Neural progenitor cell (in vitro differentiated cells): ENCODE data around the gene HEMK1. TPM values are rescaled to one million over a fixed set of nuclear protein-coding genes. Genes with fewer than 3 reads are reported as not detected.

Experiments
- DNase-seq: peaks from one replicate; pipeline ENCODE4 v3.0.0-alpha.2; 2016; ENCODE audit warnings: low spot score
- H2AFZ ChIP-seq: fragments of 200-600 bp; sonication (generic); replicated peaks from 2 replicates; pipeline ENCODE4 v1.6.1; 2016; ENCODE audit warnings: antibody characterized with exemption
- H3F3A ChIP-seq: fragments of 200-600 bp; sonication (generic); 2 replicates; pipeline ENCODE4 v1.6.1; 2016; ENCODE audit warnings: antibody characterized with exemption, low read depth
- H3K27ac ChIP-seq: fragments of 200-600 bp; sonication (generic); 2 replicates; pipeline ENCODE4 v1.5.1; 2016; ENCODE audit warnings: mild to moderate bottlenecking
- H3K27me3 ChIP-seq: fragments of 200-600 bp; sonication (generic); 2 replicates; pipeline ENCODE4 v1.6.1; 2016; ENCODE audit warnings: mild to moderate bottlenecking, moderate library complexity
- H3K36me3 ChIP-seq: fragments of 200-600 bp; sonication (generic); 2 replicates; pipeline ENCODE4 v1.5.1; 2016
- H3K4me1 ChIP-seq: fragments of 200-600 bp; sonication (generic); 2 replicates; pipeline ENCODE4 v1.6.1; 2016; ENCODE audit warnings: mixed run types
- H3K4me2 ChIP-seq: fragments of 200-600 bp; sonication (generic); 2 replicates; pipeline ENCODE4 v1.6.1; 2016
- H3K4me3 ChIP-seq: fragments of 200-600 bp; sonication (generic); 2 replicates; pipeline ENCODE4 v1.5.1; 2016
- H3K79me2 ChIP-seq: fragments of 200-600 bp; sonication (generic); 2 replicates; pipeline ENCODE4 v1.6.1; 2016; ENCODE audit warnings: low read depth
- H3K9ac ChIP-seq: fragments of 200-600 bp; sonication (generic); 2 replicates; pipeline ENCODE4 v1.6.1; 2016
- H3K9me3 ChIP-seq: fragments of 200-600 bp; sonication (generic); 2 replicates; pipeline ENCODE4 v1.5.1; 2016; ENCODE audit warnings: low read depth
- H4K20me1 ChIP-seq: fragments of 200-600 bp; sonication (generic); 2 replicates; pipeline ENCODE4 v1.6.1; 2016; ENCODE audit warnings: low read depth
- H3K27ac Mint-ChIP-seq: 3 replicates; pipeline ENCODE4 v1.8.0; 2021; ENCODE audit warnings: mixed read lengths
- H3K27me3 Mint-ChIP-seq: 2 replicates; pipeline ENCODE4 v1.8.0; 2022; ENCODE audit warnings: low read depth, mild to moderate bottlenecking, inconsistent platforms, moderate library complexity, mixed read lengths; ENCODE audit not compliant: insufficient read depth
- H3K36me3 Mint-ChIP-seq: 3 replicates; pipeline ENCODE4 v1.8.0; 2021; ENCODE audit warnings: mixed read lengths
- H3K4me1 Mint-ChIP-seq: 3 replicates; pipeline ENCODE4 v1.8.0; 2021; ENCODE audit warnings: mixed read lengths
- H3K4me3 Mint-ChIP-seq: 3 replicates; pipeline ENCODE4 v1.8.0; 2021; ENCODE audit warnings: mild to moderate bottlenecking, moderate library complexity, mixed read lengths
- H3K9me3 Mint-ChIP-seq: 3 replicates; pipeline ENCODE4 v1.8.0; 2020; ENCODE audit warnings: mixed read lengths
- EZH2 ChIP-seq: fragments of 200-600 bp; sonication (generic); IDR thresholded peaks from 2 replicates; pipeline ENCODE4 v1.6.1; 2017; ENCODE audit warnings: antibody characterized with exemption, mild to moderate bottlenecking, moderate library complexity
- EZH2phosphoT487 ChIP-seq: fragments of 200-600 bp; sonication (generic); IDR thresholded peaks from 2 replicates; pipeline ENCODE4 v1.6.1; 2017; ENCODE audit warnings: antibody characterized with exemption
- total RNA-seq: library from RNA; depleted of rRNA; stranded (reverse); fragments of >200 nt; gene quantifications from 2 replicates; pipeline ENCODE4 v1.2.3, GENCODE V29; 2015; ENCODE audit warnings: low replicate concordance
- TF ChIP-seq, protein P1 (sequence below): fragments of 200-600 bp; sonication (generic); IDR thresholded peaks from 2 replicates; pipeline ENCODE4 v1.5.1; 2017; ENCODE audit warnings: antibody characterized with exemption, mild to moderate bottlenecking

The HEMK1 gene
- total RNA-seq, 1 donor from 2014 or later, result 9.3 TPM

- H2AFZ ChIP-seq, result no peak overlapping the region
- DNase-seq, result no peak
- no peak overlapping the region for H3K9ac ChIP-seq
- H3K4me1 ChIP-seq, result no peaks in the 10 kb centered on the region
- H3K4me3 ChIP-seq, result no peak overlapping the region
- no peaks in the 10 kb centered on the region for H3K79me2 ChIP-seq
- no peaks in the 10 kb centered on the region for H4K20me1 ChIP-seq
- no peaks in the 10 kb centered on the region for H3K36me3 ChIP-seq
- no peak overlapping the region for H3K27ac ChIP-seq
- H3K4me1 Mint-ChIP-seq, result peaks cover 9% of the 10 kb centered on the region
- H3K4me2 ChIP-seq, result no peak overlapping the region
- H3K9me3 Mint-ChIP-seq, result no peaks in the 10 kb centered on the region
- no peaks in the 10 kb centered on the region for H3K9me3 ChIP-seq
- no peak for TF ChIP-seq EZH2phosphoT487
- TF ChIP-seq, protein P1, sequence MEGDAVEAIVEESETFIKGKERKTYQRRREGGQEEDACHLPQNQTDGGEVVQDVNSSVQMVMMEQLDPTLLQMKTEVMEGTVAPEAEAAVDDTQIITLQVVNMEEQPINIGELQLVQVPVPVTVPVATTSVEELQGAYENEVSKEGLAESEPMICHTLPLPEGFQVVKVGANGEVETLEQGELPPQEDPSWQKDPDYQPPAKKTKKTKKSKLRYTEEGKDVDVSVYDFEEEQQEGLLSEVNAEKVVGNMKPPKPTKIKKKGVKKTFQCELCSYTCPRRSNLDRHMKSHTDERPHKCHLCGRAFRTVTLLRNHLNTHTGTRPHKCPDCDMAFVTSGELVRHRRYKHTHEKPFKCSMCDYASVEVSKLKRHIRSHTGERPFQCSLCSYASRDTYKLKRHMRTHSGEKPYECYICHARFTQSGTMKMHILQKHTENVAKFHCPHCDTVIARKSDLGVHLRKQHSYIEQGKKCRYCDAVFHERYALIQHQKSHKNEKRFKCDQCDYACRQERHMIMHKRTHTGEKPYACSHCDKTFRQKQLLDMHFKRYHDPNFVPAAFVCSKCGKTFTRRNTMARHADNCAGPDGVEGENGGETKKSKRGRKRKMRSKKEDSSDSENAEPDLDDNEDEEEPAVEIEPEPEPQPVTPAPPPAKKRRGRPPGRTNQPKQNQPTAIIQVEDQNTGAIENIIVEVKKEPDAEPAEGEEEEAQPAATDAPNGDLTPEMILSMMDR, result no peak
- TF ChIP-seq EZH2, result no peak
- no peaks in the 10 kb centered on the region for H3K36me3 Mint-ChIP-seq
- no peaks in the 10 kb centered on the region for H3F3A ChIP-seq
- no peak overlapping the region for H3K27ac Mint-ChIP-seq
- H3K27me3 ChIP-seq, result no peaks in the 10 kb centered on the region
- H3K27me3 Mint-ChIP-seq, result peaks cover 13% of the 10 kb centered on the region
- no peak overlapping the region for H3K4me3 Mint-ChIP-seq
Observed at GRCh38 chr3:50551681-50552435, 17.5 kb upstream of the HEMK1 start.

DNA sequence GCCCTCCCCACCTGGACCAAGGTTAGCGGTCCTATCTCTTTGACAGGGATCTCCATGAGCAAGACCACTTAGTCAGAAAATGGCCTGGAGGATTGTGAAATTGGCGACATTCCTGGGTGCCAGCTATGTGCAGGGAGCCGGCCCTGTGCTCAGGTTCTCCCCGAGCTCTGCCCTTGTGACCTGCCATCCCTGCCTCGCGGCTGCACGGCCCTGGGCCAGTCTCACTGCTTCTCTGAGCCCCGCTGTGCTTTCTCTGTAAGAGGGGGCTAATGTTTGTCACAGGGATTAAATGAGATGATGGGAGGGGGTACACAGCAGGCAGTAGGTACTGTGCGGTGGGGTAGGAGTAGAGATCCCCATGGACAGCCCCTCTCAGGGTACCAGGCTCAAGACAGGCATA, 16.7 kb upstream of the HEMK1 start:
- Histone ChIP-seq H3K4me2 (no peak overlapping the region), H3K9me3 (no peaks in the 10 kb centered on the region), H2AFZ (no peak overlapping the region), H3K27ac (no peak overlapping the region), H3K4me1 (no peaks in the 10 kb centered on the region), H3F3A (no peaks in the 10 kb centered on the region), H3K4me3 (no peak overlapping the region), H3K27me3 (no peaks in the 10 kb centered on the region), H3K36me3 (no peaks in the 10 kb centered on the region), H3K9ac (no peak overlapping the region), H4K20me1 (no peaks in the 10 kb centered on the region), H3K79me2 (no peaks in the 10 kb centered on the region)
- Mint-ChIP-seq H3K4me3 (no peak overlapping the region), H3K27me3 (peaks cover 17% of the 10 kb centered on the region), H3K27ac (peak overlapping the region; percentile 79), H3K36me3 (no peaks in the 10 kb centered on the region), H3K9me3 (no peaks in the 10 kb centered on the region), H3K4me1 (peaks cover 9% of the 10 kb centered on the region)
- DNase-seq, result no peak
- TF ChIP-seq EZH2phosphoT487, result no peak
- TF ChIP-seq, protein P1, result no peak
- TF ChIP-seq EZH2, result no peak

DNA sequence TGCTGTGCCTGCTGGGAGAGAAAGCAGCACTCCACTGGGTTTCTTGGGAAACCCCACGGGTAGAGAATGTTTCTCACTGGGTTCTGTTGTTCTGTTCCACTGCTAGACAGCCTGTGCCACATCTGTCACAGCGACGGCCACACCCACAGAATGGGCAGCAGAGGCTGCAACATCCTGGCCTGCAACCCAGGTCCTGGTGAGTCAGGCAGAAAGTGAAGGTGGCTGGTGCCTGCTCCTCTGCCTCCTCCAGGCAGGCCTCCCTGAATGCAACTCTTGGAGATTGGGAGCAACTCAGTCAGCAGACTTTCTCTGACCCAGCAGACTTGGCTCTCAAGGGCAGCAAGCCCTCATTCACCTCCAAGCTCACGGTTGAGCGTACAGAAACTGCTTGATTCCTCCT, 14.8 kb upstream of the HEMK1 start:
- no peaks in the 10 kb centered on the region for H3F3A ChIP-seq
- no peak for DNase-seq
- no peak overlapping the region for H3K9ac ChIP-seq
- no peaks in the 10 kb centered on the region for H3K9me3 ChIP-seq
- no peak overlapping the region for H3K4me2 ChIP-seq
- Mint-ChIP-seq H3K36me3 (no peaks in the 10 kb centered on the region), H3K27ac (peak overlapping the region; percentile 66), H3K4me1 (peaks cover 17% of the 10 kb centered on the region), H3K4me3 (no peak overlapping the region), H3K9me3 (no peaks in the 10 kb centered on the region), H3K27me3 (peaks cover 17% of the 10 kb centered on the region)
- H3K4me3 ChIP-seq, result no peak overlapping the region
- TF ChIP-seq EZH2 (no peak), EZH2phosphoT487 (no peak)
- TF ChIP-seq, protein P1, result no peak
- H3K36me3 ChIP-seq, result no peaks in the 10 kb centered on the region
- no peaks in the 10 kb centered on the region for H3K4me1 ChIP-seq
- H4K20me1 ChIP-seq, result no peaks in the 10 kb centered on the region
- H3K79me2 ChIP-seq, result no peaks in the 10 kb centered on the region
- H3K27ac ChIP-seq, result no peak overlapping the region
- no peaks in the 10 kb centered on the region for H3K27me3 ChIP-seq
- H2AFZ ChIP-seq, result no peak overlapping the region
